NCI-H2081 (cell line): ENCODE measurements around the gene SH3PXD2A.
"Not testable (repeated sequence)": the region's sequence is repeated elsewhere in the genome, so short reads cannot be mapped to it uniquely, and the experiment has no call there.

ENCODE experiments used
- DNase-seq, 2 experiments: peaks; one replicate each; lab custom pipeline; 2025; lab: John Stamatoyannopoulos, UW

Gene SH3PXD2A

DNA sequence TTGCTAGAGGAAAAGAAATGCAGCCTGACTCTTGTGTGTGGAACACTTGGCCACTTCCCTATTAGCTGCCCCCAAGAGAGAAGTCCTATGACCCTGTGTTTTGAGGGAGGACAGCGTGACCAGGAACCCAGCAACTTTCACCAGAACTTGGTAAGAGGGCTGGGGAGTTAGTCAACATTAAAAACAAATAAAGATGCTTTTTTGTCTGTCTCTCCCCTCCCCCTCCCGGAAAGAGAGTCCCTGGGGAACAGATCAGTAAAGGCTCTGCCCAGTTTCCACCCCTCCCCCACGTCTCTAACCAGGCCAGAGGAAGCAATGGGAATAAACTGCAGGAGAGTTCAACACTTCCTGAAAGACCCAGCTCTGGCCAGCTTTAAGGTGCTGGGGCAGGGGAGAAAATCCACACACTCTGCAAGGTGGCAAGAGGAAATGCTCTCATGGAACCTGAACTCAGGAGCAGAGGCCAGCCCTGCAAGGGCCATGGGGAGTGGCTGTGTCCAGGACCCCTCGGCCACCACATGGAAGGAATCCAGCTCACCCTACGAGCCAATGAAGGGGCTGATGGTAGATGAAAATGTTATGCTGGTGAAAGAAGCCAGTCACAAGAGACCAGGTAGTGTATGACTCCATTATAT lies 21.5 kb downstream of the SH3PXD2A start:
- DNase-seq = no peak

GRCh38 chr10:103832806-103833205 lies 22.6 kb downstream of the SH3PXD2A start:
- no peak for DNase-seq

DNA sequence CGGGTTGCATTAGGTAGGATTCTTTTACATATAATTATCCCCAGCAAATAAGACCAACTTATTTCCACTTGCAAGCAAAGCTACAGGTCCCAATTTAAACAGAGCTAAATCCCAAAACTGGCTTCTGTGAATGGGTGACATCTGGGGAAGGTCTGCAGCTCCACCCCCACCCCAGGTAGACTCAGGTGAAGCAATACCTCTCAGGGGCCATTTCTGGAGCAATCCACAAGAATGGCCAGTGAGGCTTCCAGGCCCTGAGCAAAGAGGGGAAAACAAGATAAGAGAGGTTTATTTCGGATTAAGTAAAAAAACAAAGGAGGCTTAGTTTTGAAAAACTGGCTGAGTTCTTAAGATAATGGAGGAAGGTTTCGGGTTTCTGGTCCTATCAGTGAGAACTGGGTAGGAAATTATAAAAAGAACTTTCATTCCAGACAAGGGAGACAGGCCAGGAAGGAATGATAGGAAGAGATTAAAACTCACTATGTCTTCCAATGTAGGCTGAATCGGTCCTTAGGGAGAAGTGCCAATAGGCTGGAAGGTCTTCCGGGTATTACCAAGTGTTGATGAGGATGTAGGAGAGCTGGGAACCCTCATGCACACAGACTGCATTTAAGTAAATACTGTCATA lies 25.4 kb downstream of the SH3PXD2A start:
- no peak for DNase-seq

GRCh38 chr10:103829278-103829677 lies 26.1 kb downstream of the SH3PXD2A start:
- DNase-seq = no peak

GRCh38 chr10:103828587-103829197 lies 26.7 kb downstream of the SH3PXD2A start:
- DNase-seq = no peak

- DNase-seq = no peak
These were observed 27.3 kb downstream of the SH3PXD2A start for GRCh38 chr10:103828107-103828506.

DNA sequence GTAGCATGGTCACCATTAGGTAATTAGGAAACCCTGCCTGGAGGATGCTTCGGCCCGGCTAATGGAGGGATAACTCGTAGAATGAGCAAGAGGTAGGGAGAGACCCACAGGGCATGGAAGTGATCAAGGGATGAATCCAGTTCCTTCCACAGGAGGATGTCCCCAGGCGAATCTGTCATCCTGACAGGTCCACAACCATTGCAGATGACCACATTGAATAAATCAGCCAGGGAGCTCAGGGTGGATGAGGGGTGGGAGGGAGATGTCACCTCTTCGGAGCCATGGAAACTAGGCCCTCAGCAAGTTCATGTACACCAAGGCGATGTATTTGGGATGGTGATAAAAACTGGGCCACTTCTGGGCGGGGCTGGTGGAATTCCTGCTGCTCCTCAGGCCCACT lies 28.5 kb downstream of the SH3PXD2A start:
- DNase-seq = no peak

- DNase-seq = no peak
These were observed 31.1 kb downstream of the SH3PXD2A start for GRCh38 chr10:103824281-103824680.

GRCh38 chr10:103823706-103824272 lies 31.6 kb downstream of the SH3PXD2A start:
- no peak for DNase-seq

DNA sequence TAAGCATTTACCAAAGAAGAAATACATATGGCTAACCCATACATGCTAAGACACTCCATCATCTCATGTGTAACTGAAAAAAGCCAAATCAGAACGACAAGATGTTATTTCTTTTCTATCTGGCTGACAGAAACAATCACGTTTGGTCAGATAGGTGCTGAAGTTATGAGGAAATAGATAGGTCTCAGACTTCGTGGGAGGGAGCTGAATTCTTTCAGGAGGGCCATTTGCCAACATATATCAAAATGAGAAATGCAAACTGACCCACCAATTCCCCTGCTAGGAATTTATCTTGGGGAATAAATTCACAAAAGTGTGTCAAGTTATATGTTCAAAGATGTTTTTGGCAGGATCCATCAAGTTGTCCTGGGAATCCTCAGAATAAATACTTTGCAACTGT lies 32.6 kb downstream of the SH3PXD2A start:
- no peak for DNase-seq

GRCh38 chr10:103822107-103822716 lies 33.2 kb downstream of the SH3PXD2A start:
- DNase-seq = no peak

DNA sequence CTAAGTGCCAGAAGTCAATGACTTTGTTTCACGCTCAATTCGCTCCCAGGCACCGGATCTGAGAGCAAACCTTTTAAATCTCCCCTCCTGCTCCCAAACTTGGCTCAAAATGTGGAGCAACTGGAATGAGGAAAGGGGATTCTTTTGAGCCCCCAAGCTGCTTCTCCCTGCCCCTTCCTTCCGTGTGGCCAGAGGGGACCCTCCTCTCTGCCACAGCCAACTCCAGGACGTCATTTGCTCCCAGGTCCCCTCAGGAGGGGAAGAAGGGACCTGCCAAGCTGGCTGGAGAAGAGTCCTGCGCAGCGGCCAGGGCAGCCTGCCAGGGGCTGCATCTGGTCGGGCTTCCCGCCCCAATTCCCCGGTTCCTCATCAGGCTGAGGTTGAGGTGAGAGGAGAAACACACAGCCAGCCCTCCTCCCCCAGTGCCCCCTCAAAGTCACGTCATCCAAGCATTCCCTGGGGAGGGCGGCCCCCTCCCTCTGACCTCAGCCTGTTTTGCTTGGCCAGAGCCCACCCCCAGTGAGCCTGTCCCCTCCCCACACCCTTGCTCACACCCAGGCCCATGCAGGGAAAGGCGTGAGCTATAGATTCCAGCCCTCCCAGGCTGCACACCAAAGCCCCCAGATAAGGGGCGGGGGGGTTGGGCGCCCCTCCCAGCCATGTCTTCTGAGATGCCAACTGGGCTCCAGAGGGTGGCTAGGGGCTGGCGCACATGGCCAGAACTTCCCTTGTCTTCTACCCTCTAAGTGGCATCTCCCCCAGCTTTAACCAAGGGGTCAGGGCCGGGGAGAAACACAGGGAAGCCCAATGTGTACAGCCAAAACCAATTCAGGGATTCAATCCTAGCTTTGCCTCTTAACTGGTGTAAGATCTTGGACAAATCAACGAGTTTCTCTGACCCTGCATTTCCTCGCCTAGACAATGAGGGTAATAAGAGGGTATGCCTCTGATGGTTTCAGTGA lies 35.0 kb downstream of the SH3PXD2A start:
- peak in 1 of 2 experiments; percentile 14 for DNase-seq

- DNase-seq = no peak
These were observed 35.9 kb downstream of the SH3PXD2A start for GRCh38 chr10:103819493-103819892.

- DNase-seq = no peak
These were observed 36.5 kb downstream of the SH3PXD2A start for GRCh38 chr10:103818765-103819374.

DNA sequence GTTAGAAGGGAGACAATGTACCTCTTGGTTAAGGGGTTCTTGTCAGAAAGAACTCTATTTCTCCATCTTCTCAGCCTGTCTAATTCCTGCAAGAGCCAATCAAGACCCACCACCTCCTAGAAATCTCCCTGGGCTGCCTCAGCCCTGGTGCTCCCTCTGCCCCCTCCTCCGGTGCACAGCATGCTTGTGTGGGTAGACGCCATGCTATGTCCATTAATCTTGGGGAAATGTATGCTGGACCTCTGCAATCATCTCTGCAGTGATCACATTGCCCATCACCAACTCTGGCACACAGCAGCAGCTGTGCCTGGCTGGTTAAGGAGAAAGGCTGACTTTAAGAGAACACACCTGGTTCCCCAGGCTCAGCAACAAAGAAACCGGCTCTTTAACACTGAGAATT lies 37.3 kb downstream of the SH3PXD2A start:
- peak in 1 of 2 experiments; percentile 28 for DNase-seq

DNA sequence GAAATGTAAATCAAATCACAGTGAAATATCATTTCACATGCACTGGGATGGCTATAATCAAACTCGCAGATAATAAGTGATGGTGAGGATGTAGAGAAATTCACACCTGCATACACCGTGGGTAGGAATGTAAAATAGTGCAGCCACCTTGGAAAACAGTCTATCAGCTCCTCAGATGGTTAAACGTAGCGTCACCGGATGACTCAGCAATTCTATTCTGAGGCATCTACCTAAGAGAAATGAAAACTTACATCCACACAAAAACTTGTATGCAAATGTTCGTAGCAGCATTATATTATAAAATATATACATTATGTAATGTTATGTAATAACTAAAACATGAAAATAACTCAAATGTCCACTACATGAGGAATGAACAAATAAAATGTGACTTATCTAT lies 38.9 kb downstream of the SH3PXD2A start:
- DNase-seq = no peak

DNA sequence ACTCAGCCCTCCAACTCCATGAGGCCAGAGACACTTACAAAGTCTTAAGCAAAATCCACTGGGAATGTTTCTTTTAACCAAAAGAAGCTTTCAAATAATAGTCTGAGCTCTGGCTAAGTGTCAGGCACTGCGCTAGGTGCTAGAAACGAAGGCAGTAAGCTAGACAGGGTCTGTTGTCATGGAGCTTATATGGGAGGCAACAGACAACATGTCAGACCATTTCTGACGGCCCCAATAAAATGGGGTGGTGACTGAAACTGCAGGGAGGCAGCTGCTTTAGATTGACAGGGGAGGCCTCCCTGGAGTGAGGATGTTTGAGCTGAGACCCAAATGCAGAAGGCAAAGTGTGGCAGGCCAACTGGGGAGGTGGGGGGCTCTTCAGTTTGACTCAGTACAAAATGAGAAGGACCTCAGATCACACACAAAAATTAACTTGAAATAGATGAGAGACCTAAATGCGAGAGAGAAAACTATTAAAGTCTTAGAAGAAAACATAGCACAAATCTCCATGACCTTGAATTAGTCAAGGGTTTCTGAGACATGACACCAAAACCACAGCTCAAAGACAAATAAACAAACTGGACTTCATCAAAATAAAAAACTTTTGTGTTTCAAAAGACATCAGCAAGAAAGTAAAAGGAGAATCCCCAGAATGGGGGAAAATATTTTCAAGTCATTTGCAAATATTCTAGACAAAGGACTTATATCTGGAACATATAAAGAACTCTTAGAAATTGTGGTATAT lies 40.6 kb downstream of the SH3PXD2A start:
- no peak for DNase-seq

DNA sequence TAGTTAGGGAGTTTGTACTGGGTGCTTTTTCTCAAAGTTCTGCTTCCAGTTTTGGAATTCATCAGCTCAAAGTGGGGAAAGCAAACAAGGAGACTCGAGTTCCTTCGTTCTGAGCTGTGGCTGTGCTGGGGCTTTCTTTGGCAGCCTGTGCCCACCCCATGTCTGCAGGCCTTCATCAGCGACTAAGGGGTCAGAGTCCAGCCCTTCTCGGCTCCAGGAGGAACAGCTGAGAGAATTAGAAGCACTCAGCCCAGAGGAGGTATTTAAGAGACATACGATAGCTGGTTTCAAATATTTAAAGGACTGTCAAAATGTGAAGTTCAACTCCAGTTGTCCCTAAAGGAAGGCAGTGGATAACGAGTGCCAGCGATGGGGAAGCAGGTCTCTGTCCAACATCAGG lies 41.3 kb downstream of the SH3PXD2A start:
- DNase-seq = no peak

DNA sequence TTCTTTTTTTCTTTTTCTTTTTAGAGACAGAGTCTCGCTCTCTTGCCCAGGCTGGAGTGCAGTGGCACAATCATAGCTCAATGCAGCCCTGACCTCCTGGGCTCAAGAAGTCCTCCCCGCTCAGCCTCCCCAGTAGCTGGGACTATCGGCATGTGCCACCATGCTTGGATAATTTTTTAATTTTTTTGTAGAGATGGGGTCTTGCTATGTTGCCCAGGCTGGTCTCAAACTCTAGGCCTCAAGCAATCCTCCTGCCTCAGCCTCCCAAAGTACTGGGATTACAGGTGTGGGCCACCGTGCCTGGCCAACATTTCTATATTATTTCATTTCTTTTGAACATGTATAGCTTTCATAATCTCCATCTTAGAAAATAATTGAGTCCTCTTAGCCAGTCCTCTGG lies 42.1 kb downstream of the SH3PXD2A start:
- DNase-seq = not testable (repeated sequence)

GRCh38 chr10:103812432-103812831 lies 42.9 kb downstream of the SH3PXD2A start:
- no peak for DNase-seq
